ENCODE measurements around the gene STRAP.
A peak's percentile ranks its signal among the peaks of the same experiment; 100 is the strongest.
"Not testable (repeated sequence)": the region's sequence is repeated elsewhere in the genome, so short reads cannot be mapped to it uniquely, and the experiment has no call there.

The STRAP gene

DNA sequence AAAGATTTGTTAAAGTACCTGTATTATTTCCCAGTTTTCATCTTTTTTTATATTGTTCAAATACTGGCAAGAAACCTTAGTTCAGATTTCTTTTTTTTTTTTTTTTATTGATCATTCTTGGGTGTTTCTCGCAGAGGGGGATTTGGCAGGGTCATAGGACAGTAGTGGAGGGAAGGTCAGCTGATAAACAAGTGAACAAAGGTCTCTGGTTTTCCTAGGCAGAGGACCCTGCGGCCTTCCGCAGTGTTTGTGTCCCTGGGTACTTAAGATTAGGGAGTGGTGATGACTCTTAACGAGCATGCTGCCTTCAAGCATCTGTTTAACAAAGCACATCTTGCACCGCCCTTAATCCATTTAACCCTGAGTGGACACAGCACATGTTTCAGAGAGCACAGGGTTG lies 29.7 kb downstream of the STRAP start:
- Histone ChIP-seq H2AFZ (ENCODE audit: low read depth, low read length) (peak overlapping the region; percentile 97), H3K4me3 (ENCODE audit: low read length) (peak overlapping the region; percentile 96)
- H3K36me3 ChIP-seq (ENCODE audit: insufficient read depth, low read length); H3K9me3 ChIP-seq (ENCODE audit: low read length); H3K4me1 ChIP-seq (ENCODE audit: insufficient read depth, low read length); H3K27me3 ChIP-seq (ENCODE audit: insufficient read depth, low read length): not testable (repeated sequence)

DNA sequence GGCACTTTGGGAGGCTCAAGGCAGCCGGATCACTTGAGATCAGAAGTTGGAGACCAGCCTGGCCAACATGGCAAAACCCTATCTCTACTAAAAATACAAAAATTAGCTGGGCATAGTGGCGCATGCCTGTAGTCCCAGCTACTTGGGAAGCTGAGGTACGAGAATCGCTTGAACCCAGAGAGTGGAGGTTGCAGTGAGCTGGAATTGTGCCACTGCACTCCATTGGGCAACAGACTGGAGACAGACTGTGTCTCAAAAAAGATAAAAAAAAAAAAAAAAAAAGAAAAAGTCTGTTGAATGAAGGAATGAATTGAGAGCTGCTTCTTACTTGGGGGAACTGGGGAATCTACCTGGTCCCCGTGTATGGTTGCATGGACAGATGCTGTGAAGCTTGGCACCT lies 31.9 kb downstream of the STRAP start:
- not testable (repeated sequence) for H2AFZ ChIP-seq (ENCODE audit: low read depth, low read length); H3K4me3 ChIP-seq (ENCODE audit: low read length); H3K9me3 ChIP-seq (ENCODE audit: low read length); H3K36me3 ChIP-seq (ENCODE audit: insufficient read depth, low read length); H3K4me1 ChIP-seq (ENCODE audit: insufficient read depth, low read length); H3K27me3 ChIP-seq (ENCODE audit: insufficient read depth, low read length)

DNA sequence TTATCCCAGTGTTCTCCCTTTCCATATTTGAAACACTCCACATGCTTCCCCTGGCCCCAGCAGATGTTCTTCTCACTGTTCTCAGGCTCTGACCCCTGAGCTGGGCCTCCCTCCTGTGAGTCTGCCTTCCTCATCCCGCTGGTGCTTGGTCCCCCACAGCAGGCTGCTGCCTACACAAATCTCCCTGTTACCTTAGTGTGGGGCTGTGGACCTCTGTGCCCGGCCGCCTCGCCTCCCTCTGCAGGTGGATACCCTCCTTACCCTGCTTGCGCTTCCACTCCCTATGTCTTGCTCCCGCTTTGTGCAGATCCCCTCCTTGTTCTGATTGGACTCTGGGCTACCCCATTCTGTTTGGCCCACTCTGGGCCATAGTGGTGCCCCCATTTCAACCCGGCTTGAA lies 35.9 kb downstream of the STRAP start:
- H2AFZ ChIP-seq (ENCODE audit: low read depth, low read length): no peak overlapping the region
- no peaks in the 10 kb centered on the region for H3K36me3 ChIP-seq (ENCODE audit: insufficient read depth, low read length)
- H3K4me1 ChIP-seq (ENCODE audit: insufficient read depth, low read length): peaks cover 5% of the 10 kb centered on the region
- no peak overlapping the region for H3K4me3 ChIP-seq (ENCODE audit: low read length)
- no peaks in the 10 kb centered on the region for H3K27me3 ChIP-seq (ENCODE audit: insufficient read depth, low read length)
- no peaks in the 10 kb centered on the region for H3K9me3 ChIP-seq (ENCODE audit: low read length)

DNA sequence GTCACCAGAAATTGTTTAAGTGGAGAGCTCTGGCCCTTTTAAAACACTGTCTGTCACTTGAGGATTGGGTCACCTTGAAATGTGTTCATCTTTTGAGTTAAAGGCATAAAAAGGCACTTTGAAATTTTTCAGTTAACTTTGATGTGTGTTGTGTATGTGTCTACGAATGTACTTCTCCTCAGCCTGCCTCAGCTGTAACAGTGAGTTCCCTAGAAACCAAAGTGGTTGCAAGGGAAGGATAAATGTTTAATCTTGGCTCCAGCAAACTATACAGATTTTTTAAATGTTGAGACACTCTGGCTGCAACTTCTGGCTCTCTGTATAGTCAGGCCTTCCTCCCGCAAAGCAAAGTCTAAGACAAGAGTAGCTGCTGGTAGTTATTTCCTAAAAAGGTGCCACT lies 37.2 kb downstream of the STRAP start:
- Histone ChIP-seq H2AFZ (ENCODE audit: low read depth, low read length) (no peak overlapping the region), H3K27me3 (ENCODE audit: insufficient read depth, low read length) (no peaks in the 10 kb centered on the region), H3K36me3 (ENCODE audit: insufficient read depth, low read length) (no peaks in the 10 kb centered on the region), H3K4me3 (ENCODE audit: low read length) (no peak overlapping the region), H3K4me1 (ENCODE audit: insufficient read depth, low read length) (peaks cover 5% of the 10 kb centered on the region), H3K9me3 (ENCODE audit: low read length) (no peaks in the 10 kb centered on the region)

GRCh38 chr12:15924956-15925355 lies 42.8 kb downstream of the STRAP start:
- Histone ChIP-seq H2AFZ (ENCODE audit: low read depth, low read length) (no peak overlapping the region), H3K4me1 (ENCODE audit: insufficient read depth, low read length) (peaks cover 18% of the 10 kb centered on the region), H3K36me3 (ENCODE audit: insufficient read depth, low read length) (no peaks in the 10 kb centered on the region), H3K27me3 (ENCODE audit: insufficient read depth, low read length) (no peaks in the 10 kb centered on the region), H3K9me3 (ENCODE audit: low read length) (no peaks in the 10 kb centered on the region), H3K4me3 (ENCODE audit: low read length) (no peak overlapping the region)

DNA sequence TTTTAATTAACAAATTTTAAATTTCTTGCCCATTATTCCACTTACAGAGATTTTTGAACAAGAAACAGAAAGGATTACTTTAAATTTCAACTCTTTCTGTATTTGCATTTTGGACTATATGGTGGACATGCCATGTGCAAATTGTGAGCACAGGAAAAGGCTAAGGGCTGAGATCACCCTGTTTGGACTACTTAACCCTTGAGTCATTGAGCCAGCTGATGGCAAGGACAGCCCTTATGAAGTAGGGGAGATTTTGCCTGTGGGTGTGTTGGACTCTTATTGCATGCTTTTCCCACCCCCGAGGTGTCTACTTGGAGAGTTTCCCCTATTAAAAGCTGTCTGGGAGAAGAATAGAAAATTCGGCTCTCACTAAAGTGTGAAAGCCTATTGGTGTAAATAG lies 46.2 kb downstream of the STRAP start:
- no peak overlapping the region for H3K4me3 ChIP-seq (ENCODE audit: low read length)
- H2AFZ ChIP-seq (ENCODE audit: low read depth, low read length): no peak overlapping the region
- no peaks in the 10 kb centered on the region for H3K27me3 ChIP-seq (ENCODE audit: insufficient read depth, low read length)
- peaks cover 22% of the 10 kb centered on the region for H3K4me1 ChIP-seq (ENCODE audit: insufficient read depth, low read length)
- no peaks in the 10 kb centered on the region for H3K9me3 ChIP-seq (ENCODE audit: low read length)
- H3K36me3 ChIP-seq (ENCODE audit: insufficient read depth, low read length): no peaks in the 10 kb centered on the region

DNA sequence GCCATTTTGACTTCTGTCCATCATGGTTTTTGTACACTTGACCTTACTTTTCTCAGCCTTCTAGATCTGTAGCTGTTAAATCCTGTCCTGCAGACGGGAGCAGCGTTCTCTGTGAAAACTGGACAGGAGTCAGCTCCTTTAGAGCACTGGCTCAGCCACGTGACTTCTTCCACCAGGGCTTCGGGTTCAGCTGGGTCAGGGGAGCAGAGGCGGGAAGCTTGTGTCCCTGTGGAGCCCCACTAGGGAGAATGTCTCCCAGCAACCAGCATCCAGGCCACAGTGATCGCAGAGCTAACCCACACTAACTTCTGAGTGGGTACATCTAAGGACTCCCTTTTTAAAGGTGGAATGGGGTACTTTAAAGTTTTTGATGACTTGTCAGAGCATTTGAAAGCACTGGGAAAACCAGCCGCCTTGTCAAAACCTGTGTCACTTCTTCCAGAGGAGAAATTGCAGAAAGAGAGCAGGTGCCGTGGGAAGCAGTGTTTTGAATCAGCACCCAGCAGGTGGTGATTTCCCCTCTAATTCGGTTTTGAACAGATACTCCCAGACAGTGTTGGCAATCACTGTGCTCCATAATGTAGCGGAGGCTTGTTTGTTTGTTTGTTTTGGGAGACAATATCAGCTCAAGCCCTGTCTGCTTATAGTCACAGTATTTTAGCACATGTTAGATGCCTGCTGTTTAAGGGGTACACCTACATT lies 46.8 kb downstream of the STRAP start:
- no peak overlapping the region for H3K4me3 ChIP-seq (ENCODE audit: low read length)
- no peaks in the 10 kb centered on the region for H3K9me3 ChIP-seq (ENCODE audit: low read length)
- no peaks in the 10 kb centered on the region for H3K27me3 ChIP-seq (ENCODE audit: insufficient read depth, low read length)
- peaks cover 22% of the 10 kb centered on the region for H3K4me1 ChIP-seq (ENCODE audit: insufficient read depth, low read length)
- no peaks in the 10 kb centered on the region for H3K36me3 ChIP-seq (ENCODE audit: insufficient read depth, low read length)
- no peak overlapping the region for H2AFZ ChIP-seq (ENCODE audit: low read depth, low read length)

- H2AFZ ChIP-seq (ENCODE audit: low read depth, low read length): no peak overlapping the region
- H3K4me3 ChIP-seq (ENCODE audit: low read length): no peak overlapping the region
- H3K27me3 ChIP-seq (ENCODE audit: insufficient read depth, low read length): no peaks in the 10 kb centered on the region
- no peaks in the 10 kb centered on the region for H3K9me3 ChIP-seq (ENCODE audit: low read length)
- H3K36me3 ChIP-seq (ENCODE audit: insufficient read depth, low read length): no peaks in the 10 kb centered on the region
- H3K4me1 ChIP-seq (ENCODE audit: insufficient read depth, low read length): peaks cover 22% of the 10 kb centered on the region
Measured at GRCh38 chr12:15931590-15932053, 49.4 kb downstream of the STRAP start.

DNA sequence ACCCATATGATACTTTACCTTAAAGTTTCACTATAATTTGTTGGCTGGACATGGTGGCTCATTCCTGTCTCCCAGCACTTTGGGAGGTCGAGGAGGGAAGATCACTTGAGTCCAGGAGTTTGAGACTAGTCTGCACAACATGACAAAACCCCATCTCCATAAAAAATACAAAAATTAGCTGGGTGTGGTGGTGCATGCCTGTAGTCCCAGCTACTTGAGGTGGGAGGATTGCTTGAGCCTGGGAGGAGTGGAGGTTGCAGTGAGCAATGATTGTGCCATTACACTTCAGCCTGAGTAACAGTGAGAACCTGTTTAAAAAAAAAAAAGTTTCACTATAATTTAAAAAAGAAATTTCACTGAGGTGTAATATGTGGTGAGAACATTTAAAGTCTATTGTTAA lies 50.1 kb downstream of the STRAP start:
- H3K9me3 ChIP-seq (ENCODE audit: low read length): no peaks in the 10 kb centered on the region
- no peaks in the 10 kb centered on the region for H3K36me3 ChIP-seq (ENCODE audit: insufficient read depth, low read length)
- H3K27me3 ChIP-seq (ENCODE audit: insufficient read depth, low read length): no peaks in the 10 kb centered on the region
- H3K4me3 ChIP-seq (ENCODE audit: low read length): no peak overlapping the region
- H3K4me1 ChIP-seq (ENCODE audit: insufficient read depth, low read length): peaks cover 22% of the 10 kb centered on the region
- H2AFZ ChIP-seq (ENCODE audit: low read depth, low read length): no peak overlapping the region

DNA sequence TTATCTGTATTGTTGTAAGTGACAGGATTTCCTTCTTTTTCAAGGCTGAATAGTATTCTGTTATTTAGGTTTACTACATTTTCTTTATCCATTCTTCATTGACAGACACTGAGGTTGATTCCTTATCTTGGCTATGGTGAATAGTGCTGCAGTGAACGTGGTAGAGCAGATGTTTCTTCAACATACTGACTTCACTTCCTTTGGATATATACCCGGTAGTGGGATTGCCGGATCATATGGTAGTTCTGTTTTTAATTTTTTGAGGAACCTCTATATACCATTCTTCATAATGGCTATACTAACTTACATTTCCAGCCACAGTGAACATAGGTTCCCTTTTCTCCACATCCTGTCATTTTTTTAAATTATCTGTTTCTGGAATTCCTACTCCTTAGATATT lies 50.8 kb downstream of the STRAP start:
- no peak overlapping the region for H3K4me3 ChIP-seq (ENCODE audit: low read length)
- H3K27me3 ChIP-seq (ENCODE audit: insufficient read depth, low read length): no peaks in the 10 kb centered on the region
- no peaks in the 10 kb centered on the region for H3K9me3 ChIP-seq (ENCODE audit: low read length)
- H3K4me1 ChIP-seq (ENCODE audit: insufficient read depth, low read length): peaks cover 20% of the 10 kb centered on the region
- H3K36me3 ChIP-seq (ENCODE audit: insufficient read depth, low read length): no peaks in the 10 kb centered on the region
- no peak overlapping the region for H2AFZ ChIP-seq (ENCODE audit: low read depth, low read length)

- no peak overlapping the region for H2AFZ ChIP-seq (ENCODE audit: low read depth, low read length)
- no peaks in the 10 kb centered on the region for H3K27me3 ChIP-seq (ENCODE audit: insufficient read depth, low read length)
- H3K9me3 ChIP-seq (ENCODE audit: low read length): no peaks in the 10 kb centered on the region
- no peak overlapping the region for H3K4me3 ChIP-seq (ENCODE audit: low read length)
- peaks cover 12% of the 10 kb centered on the region for H3K4me1 ChIP-seq (ENCODE audit: insufficient read depth, low read length)
- no peaks in the 10 kb centered on the region for H3K36me3 ChIP-seq (ENCODE audit: insufficient read depth, low read length)
Measured at GRCh38 chr12:15933751-15934150, 51.6 kb downstream of the STRAP start.

DNA sequence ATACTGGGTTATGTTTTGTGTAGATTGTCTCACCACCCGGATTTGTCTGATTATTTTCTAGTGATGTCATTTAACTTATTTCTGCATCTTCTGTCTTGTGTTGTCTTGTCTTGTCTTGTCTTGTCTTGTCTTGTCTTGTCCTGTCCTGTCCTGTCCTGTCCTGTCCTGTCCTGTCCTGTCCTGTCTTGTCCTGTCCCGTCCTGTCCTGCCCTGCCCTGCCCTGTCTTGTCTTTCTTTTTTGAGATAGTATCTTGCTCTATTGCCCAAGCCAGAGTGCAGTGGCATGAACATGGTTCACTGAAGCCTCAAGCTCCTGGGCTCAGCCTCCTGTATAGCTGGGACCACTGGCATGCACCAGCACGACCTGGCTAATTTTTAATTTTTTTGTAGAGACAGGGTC lies 54.6 kb downstream of the STRAP start:
- no peaks in the 10 kb centered on the region for H3K27me3 ChIP-seq (ENCODE audit: insufficient read depth, low read length)
- no peaks in the 10 kb centered on the region for H3K9me3 ChIP-seq (ENCODE audit: low read length)
- H3K36me3 ChIP-seq (ENCODE audit: insufficient read depth, low read length): no peaks in the 10 kb centered on the region
- H2AFZ ChIP-seq (ENCODE audit: low read depth, low read length): no peak overlapping the region
- no peak overlapping the region for H3K4me3 ChIP-seq (ENCODE audit: low read length)
- no peaks in the 10 kb centered on the region for H3K4me1 ChIP-seq (ENCODE audit: insufficient read depth, low read length)

DNA sequence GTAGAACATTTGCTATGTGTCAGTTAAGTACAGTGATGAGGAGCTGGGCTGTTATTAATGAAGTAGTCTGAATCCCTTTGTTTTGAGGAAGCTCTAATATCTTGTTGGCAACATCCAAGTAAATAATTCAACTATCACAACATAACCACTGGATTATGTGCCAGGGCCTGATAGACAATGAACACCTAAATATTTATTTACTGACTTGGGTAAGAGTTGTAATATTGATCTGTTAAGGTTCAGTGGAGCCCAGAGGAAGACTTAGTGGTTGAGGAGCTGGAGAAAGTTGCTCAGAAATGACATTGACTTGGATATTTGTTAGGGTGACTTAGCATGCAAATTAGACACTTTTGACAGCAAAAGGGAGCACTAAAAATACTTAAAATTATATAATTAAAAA lies 55.7 kb downstream of the STRAP start:
- H3K9me3 ChIP-seq (ENCODE audit: low read length): no peaks in the 10 kb centered on the region
- no peak overlapping the region for H2AFZ ChIP-seq (ENCODE audit: low read depth, low read length)
- no peaks in the 10 kb centered on the region for H3K36me3 ChIP-seq (ENCODE audit: insufficient read depth, low read length)
- H3K4me1 ChIP-seq (ENCODE audit: insufficient read depth, low read length): no peaks in the 10 kb centered on the region
- no peak overlapping the region for H3K4me3 ChIP-seq (ENCODE audit: low read length)
- no peaks in the 10 kb centered on the region for H3K27me3 ChIP-seq (ENCODE audit: insufficient read depth, low read length)

DNA sequence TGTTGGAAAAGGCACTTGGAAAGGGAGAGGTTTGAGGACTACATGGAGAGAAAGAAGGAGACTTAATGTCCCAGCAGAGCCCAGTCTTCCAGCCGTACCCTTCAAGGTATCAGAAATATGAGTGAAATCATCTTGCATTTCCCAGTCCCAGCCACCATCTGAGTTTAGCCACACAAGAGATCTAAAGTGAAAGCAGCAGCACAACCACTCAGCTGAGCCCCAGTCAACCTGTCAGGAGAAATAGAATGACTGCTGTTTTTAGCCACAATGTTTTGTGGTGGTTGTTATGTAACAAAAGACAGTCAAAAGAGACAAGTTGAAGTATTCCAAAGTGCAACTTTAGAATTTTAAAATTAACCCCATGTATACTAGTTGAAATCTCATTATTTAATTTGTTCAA lies 56.9 kb downstream of the STRAP start:
- no peaks in the 10 kb centered on the region for H3K36me3 ChIP-seq (ENCODE audit: insufficient read depth, low read length)
- no peaks in the 10 kb centered on the region for H3K9me3 ChIP-seq (ENCODE audit: low read length)
- H2AFZ ChIP-seq (ENCODE audit: low read depth, low read length): no peak overlapping the region
- no peaks in the 10 kb centered on the region for H3K4me1 ChIP-seq (ENCODE audit: insufficient read depth, low read length)
- no peak overlapping the region for H3K4me3 ChIP-seq (ENCODE audit: low read length)
- no peaks in the 10 kb centered on the region for H3K27me3 ChIP-seq (ENCODE audit: insufficient read depth, low read length)

Measured in neuron (in vitro differentiated cells).